DMS79 (cell line): ENCODE measurements around the gene CFTR.
A peak's percentile ranks its signal among the peaks of the same experiment; 100 is the strongest.
"Not testable (repeated sequence)": the region's sequence is repeated elsewhere in the genome, so short reads cannot be mapped to it uniquely, and the experiment has no call there.

ENCODE experiments used
- DNase-seq: peaks from one replicate; lab custom pipeline; 2025; lab: John Stamatoyannopoulos, UW

Gene CFTR

GRCh38 chr7:117479225-117480054, at the start of gene CFTR:
TSS of gene CFTR (plus strand) at chr7:117480025. CDS start at chr7:117480095, 70 bp downstream.
- no peak for DNase-seq

DNA sequence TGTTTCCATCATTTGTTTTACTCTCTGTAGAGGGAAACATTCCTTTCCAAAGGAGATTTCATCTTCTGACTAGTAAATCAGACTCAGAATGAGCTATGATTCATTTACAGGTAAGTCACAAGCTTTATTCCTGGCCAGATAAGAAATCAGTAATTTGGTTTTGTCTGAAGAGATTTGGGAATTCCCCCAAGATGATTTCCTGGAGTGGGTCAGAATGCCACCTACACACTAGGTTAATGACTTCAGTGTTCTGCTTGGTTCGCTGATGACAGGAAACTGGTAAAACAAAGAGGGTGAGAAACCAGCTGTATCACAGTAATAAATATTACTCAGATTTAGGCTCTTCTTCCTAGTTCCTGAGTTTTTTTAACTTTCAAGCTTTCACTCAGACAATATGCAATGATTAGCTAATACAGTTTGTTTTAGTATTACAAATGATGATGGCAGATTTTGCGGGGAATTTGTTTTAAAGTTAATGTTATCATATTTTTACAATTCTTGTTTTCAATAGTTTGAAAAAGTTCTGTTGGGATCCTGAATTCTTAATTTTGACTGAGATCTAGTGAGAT, 44.3 kb upstream of the CFTR start:
- DNase-seq: no peak

DNA sequence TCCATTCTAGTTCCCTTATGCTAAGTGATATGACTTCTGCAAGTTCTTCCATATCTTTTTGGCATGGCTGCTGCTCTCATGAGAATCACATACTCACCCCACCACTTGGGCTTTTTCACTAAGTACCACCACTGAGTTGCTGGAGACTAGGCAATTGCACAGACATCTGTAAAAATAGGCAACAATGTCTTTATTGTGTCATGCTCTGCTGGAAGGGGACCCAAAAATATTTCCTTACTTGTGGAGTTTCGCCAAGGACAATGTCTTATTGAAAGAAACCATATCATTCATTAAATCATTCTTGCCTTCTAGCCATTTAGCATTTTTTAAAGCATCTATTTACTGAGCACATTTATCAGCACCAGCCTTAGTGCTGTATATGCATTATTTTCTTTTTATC, 35.2 kb upstream of the CFTR start:
- no peak for DNase-seq

DNA sequence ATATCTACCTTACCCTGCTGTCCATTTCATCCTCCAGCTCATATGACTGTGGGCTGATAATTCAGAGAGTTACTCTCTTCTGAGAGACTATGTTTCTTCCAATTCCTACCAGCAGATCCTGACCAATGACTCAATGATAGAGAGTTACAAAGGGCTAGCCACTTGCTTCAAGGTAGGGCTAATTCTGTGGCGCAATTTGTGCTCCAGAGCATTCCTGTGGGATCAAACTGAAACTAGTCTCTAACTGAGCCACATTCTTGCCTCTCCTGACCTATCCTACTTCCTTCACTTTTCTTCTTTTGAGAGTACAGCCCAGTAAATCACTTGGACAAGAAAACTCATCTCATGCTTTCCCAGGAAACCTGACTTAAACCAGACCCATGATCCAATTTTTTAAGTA, 34.6 kb upstream of the CFTR start:
- DNase-seq: no peak

- DNase-seq: no peak
These were observed 33.5 kb upstream of the CFTR start for GRCh38 chr7:117446220-117446815.

DNA sequence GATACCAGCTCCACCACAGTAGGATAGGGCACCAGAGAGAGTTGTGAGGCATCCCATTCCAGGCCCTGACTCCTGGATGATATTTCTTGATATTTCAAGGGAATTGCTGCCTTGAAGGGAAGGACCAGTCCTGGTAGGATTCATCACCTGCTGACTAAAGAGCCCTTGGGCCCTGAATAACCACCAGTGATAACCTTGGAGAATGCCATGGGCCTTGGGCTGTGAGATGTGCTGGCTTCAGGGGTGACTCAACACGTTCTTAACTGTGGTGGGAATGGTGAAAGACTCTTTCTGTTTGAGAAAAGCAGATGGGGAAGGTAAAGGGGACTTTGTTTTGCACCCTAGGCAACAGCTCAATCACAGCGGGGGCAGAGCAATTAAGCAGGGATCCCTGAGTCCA, 31.2 kb upstream of the CFTR start:
- no peak for DNase-seq

- DNase-seq: peak; percentile 16
These were observed 20.7 kb upstream of the CFTR start for GRCh38 chr7:117458977-117459583.

DNA sequence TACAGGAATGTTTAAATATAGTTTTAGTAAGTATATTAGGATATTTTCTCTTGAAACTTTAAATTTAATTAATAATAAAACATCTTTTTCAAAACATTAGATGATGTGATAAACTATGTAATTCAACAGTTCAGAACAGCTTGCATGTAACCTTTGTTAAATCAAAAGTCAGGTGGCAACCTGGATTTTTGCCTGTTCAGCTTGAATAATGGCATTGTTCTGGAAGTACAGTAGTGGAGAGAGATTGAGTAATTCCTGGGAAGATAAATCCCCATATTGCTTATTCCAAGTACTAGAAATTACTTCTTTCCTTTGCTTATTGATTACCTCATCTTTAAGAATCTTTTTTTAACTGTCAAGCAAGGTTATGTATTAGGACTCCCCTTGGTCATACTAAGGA, 20.1 kb upstream of the CFTR start:
- DNase-seq: no peak

GRCh38 chr7:117460815-117461214, 19.0 kb upstream of the CFTR start:
- not testable (repeated sequence) for DNase-seq

DNA sequence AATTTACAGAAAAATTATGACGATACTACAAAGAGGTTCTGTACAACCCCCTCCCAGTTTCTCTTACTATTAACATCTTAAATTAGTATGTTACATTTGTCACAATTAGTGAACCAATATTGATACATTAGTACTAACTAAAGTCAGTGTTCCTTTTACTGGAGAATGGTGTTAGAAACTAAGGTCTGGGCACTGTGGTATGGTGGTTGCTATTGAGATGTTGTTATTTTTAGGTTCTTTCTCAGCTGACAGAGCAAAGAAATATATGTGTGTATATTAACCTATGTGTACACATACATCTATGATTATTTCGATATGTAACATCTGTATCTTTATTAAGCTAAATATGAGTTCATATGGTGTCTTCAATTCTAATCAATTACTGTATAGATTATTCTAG, 11.7 kb upstream of the CFTR start:
- no peak for DNase-seq

DNA sequence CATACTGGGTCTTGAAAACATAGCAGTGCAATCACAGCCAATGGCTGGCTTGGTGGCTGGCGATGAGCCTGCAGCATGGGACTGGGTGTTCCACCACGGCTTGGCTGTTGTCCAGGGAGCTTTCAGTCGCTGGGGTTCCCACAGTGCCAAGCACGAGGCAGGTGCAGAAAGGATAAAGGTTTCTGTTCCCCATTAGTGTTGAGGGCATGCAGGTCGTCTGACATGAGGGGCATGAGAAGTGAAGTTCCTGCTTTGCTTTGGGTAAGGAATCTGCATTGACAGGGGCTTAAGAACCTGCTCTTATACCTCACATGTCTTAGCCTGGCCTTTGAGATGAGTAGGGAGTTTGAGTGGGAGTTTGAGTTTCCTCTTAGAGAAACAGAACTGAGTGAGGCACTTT, 9.0 kb upstream of the CFTR start:
- no peak for DNase-seq

- no peak for DNase-seq
These were observed 7.5 kb upstream of the CFTR start for GRCh38 chr7:117472335-117472734.

DNA sequence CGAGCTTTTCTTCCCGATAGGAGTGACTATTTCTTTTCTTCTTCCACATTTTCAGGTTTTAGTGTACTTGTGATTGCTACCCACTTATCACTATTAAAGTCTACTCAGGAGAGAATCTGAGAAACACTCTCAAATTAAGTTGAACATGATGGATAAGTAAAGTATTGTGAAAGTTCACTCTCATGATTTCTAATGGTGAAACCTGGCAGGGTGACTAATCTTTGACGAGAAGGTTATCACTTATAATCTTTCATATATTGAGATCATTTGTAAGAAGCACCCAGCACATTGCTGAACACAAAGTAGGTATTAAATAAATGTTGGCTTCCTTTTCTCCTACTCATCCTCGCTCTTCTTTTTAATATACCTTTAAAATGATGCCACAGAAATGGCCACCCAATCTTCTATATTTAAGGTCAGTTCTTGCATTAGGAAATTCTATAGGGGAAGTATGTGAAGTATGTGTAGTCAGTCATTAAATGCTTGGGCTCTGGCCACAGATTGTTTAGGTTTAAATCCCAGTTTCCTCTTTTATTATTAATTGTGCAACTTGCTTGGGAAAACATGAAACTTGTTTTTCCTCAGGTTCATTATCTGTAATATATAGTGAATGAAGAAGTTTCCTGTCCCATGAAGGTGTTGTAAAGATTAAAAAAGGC, 3.1 kb upstream of the CFTR start:
- no peak for DNase-seq

GRCh38 chr7:117478836-117479224, 995 bp upstream of the CFTR start:
- no peak for DNase-seq

DNA sequence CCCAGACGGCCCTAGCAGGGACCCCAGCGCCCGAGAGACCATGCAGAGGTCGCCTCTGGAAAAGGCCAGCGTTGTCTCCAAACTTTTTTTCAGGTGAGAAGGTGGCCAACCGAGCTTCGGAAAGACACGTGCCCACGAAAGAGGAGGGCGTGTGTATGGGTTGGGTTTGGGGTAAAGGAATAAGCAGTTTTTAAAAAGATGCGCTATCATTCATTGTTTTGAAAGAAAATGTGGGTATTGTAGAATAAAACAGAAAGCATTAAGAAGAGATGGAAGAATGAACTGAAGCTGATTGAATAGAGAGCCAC, 184 bp downstream of the CFTR start:
- no peak for DNase-seq

DNA sequence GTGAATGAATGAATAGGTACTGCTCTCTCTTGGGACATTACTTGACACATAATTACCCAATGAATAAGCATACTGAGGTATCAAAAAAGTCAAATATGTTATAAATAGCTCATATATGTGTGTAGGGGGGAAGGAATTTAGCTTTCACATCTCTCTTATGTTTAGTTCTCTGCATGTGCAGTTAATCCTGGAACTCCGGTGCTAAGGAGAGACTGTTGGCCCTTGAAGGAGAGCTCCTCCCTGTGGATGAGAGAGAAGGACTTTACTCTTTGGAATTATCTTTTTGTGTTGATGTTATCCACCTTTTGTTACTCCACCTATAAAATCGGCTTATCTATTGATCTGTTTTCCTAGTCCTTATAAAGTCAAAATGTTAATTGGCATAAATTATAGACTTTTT, 1.2 kb downstream of the CFTR start:
- DNase-seq: no peak

GRCh38 chr7:117485118-117485620, 5.3 kb downstream of the CFTR start:
- DNase-seq: no peak

GRCh38 chr7:117489016-117489415, 9.2 kb downstream of the CFTR start:
- no peak for DNase-seq

GRCh38 chr7:117489430-117489829, 9.6 kb downstream of the CFTR start:
- DNase-seq: no peak

- DNase-seq: no peak
These were observed 10.1 kb downstream of the CFTR start for GRCh38 chr7:117489911-117490310.

- no peak for DNase-seq
These were observed 12.8 kb downstream of the CFTR start for GRCh38 chr7:117492649-117493048.

DNA sequence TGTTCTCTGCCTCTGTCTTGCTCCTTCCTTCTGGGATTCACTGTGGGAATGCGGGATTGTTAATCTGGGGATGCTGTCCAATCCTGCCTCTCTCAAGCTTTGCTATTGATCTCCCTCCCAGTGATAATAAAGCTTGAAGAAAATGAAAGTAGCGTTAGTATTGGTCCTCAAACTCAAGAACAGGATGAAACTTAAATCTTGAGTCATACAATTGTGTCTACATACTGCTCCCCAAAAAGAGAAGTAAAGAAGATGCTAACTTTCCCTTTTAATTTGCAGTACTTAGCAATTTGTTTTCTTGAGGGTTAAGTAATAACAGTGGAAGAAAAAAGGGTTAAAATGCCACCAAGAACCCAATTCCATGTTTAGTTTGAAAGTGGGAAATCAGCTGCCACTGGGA, 13.6 kb downstream of the CFTR start:
- no peak for DNase-seq

GRCh38 chr7:117495308-117495707, 15.5 kb downstream of the CFTR start:
- no peak for DNase-seq
